Thyroid gland (tissue), 4 donors: ENCODE results near the gene SLC25A21. TPM values are rescaled to one million over a fixed set of nuclear protein-coding genes. Genes with fewer than 3 reads are reported as not detected.

Source experiments
- DNase-seq, 2 donors: peaks; one replicate each; pipeline ENCODE4 v3.0.0-alpha.2; 2019
- H3K27ac ChIP-seq, 3 donors: fragments of 200-600 bp; sonication (generic); 1 replicate in 2 of 3; 2 replicates in 1 of 3; pipeline ENCODE4 v1.5.1; 2016 to 2019; ENCODE audit warnings: mild to moderate bottlenecking in 1 of 3, moderate library complexity in 1 of 3
- H3K27me3 ChIP-seq: fragments of 200-600 bp; sonication (generic); one replicate; pipeline ENCODE4 v1.5.1; 2019
- H3K36me3 ChIP-seq, 2 donors: fragments of 200-600 bp; sonication (generic); one replicate each; pipeline ENCODE4 v1.5.1; 2016 to 2019
- H3K4me1 ChIP-seq, 2 donors: fragments of 200-600 bp; sonication (generic); one replicate each; pipeline ENCODE4 v1.5.1; 2017 to 2019
- H3K4me3 ChIP-seq, 3 donors: fragments of 200-600 bp; sonication (generic); replicated peaks in 1 of 3; 1 replicate in 2 of 3; 2 replicates in 1 of 3; pipeline ENCODE4 v1.5.1; 2016; ENCODE audit warnings: mild to moderate bottlenecking in 1 of 3
- H3K9me3 ChIP-seq: fragments of 200-600 bp; sonication (generic); one replicate; pipeline ENCODE4 v1.5.1; 2017
- POLR2A ChIP-seq, 2 donors: fragments of 450-650 bp; IDR thresholded peaks; one replicate each; pipeline ENCODE4 v1.6.1; 2017; ENCODE audit warnings: antibody characterized with exemption in 2 of 2, mild to moderate bottlenecking in 2 of 2, moderate library complexity in 1 of 2
- WGBS, 2 donors: methylation state at CpG; one replicate each; pipeline ENCODE4 v1.1.5; 2017; 5-methylcytosine and 5-hydroxymethylcytosine counted together
- intact Hi-C: fragments of 100-400 bp; cut with DNase I; formaldehyde crosslinking; loops from one replicate; pipeline ENCODE4 v1.15.1; 2023
- total RNA-seq, 4 donors: library from RNA; depleted of rRNA; stranded (reverse); fragments of >200 nt; gene quantifications; one replicate each; pipeline ENCODE4 v1.2.3, GENCODE V29; 2016
- TF ChIP-seq, protein P1 (sequence below), 6 experiments: fragments of 200-600 bp in 3 of 6; fragments of 450-650 bp in 3 of 6; sonication (generic) in 3 of 6; IDR thresholded peaks; one replicate each; pipeline ENCODE4 v1.5.1; 2016 to 2019; ENCODE audit warnings: antibody characterized with exemption in 6 of 6, mild to moderate bottlenecking in 2 of 6, inconsistent platforms in 1 of 6, moderate library complexity in 1 of 6

Gene SLC25A21
- total RNA-seq, 4 donors from 2014 or later, result 0.29 to 1.4 (median 0.60) TPM

DNA sequence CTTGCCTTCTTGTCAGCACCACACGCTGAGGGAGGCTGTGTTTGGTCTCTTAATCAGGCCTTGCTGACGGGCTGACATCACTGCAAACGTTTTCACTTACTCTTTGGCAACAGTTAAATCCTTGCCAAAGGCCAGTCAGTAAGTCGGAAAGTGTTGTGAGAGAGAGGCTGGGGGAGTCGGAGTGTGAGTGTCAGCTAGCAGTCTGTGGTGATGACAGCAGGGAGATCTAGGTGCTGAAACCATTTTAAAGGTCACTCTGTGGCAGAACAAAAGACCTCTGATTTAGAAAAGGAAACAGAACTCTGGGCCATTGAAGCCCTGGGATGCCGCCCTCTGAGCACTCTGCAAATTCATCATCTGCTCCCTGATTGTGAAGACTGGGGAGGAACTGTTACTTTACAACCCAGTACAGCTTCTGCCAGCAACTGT is 367.3 kb downstream of the SLC25A21 start:
- TF ChIP-seq, protein P1, sequence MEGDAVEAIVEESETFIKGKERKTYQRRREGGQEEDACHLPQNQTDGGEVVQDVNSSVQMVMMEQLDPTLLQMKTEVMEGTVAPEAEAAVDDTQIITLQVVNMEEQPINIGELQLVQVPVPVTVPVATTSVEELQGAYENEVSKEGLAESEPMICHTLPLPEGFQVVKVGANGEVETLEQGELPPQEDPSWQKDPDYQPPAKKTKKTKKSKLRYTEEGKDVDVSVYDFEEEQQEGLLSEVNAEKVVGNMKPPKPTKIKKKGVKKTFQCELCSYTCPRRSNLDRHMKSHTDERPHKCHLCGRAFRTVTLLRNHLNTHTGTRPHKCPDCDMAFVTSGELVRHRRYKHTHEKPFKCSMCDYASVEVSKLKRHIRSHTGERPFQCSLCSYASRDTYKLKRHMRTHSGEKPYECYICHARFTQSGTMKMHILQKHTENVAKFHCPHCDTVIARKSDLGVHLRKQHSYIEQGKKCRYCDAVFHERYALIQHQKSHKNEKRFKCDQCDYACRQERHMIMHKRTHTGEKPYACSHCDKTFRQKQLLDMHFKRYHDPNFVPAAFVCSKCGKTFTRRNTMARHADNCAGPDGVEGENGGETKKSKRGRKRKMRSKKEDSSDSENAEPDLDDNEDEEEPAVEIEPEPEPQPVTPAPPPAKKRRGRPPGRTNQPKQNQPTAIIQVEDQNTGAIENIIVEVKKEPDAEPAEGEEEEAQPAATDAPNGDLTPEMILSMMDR (IDR thresholded peaks at IDR 0.05), result no peak
- TF ChIP-seq POLR2A (IDR thresholded peaks at IDR 0.05), result no peak

DNA sequence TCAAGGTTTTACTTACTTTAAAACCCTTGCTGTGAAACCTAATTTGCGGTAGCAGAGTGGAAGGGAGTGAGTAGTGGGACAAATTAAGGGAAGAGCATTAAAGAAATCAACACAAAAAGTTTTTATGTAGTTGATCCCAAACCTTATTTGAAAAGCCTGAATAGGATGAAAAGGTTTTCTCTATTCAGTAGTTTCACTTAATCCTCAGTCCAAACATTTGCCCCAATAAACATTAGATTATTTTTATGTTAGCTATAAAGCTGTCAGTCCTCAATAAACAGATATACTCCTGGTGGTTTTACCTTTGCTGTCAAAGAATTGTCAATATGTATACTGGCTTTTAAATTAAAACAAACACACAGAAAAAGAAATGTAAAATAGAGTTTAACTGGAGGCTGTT is 374.8 kb downstream of the SLC25A21 start:
- intact Hi-C loops, result no loop called here
- Histone ChIP-seq H3K4me3 (no peak overlapping the region), H3K27me3 (no peaks in the 10 kb centered on the region), H3K27ac (no peak overlapping the region), H3K4me1 (no peaks in the 10 kb centered on the region), H3K9me3 (no peaks in the 10 kb centered on the region), H3K36me3 (no peaks in the 10 kb centered on the region)
- WGBS, 2 donors, result 90 to 92% methylated on average over 1 of the region's 1 CpG
- no peak for DNase-seq
- TF ChIP-seq, protein P1 (IDR thresholded peaks at IDR 0.05), result no peak
- TF ChIP-seq POLR2A (IDR thresholded peaks at IDR 0.05), result no peak

More for the DNA sequence above, 367.3 kb downstream of the SLC25A21 start:
- H3K36me3 ChIP-seq, result no peaks in the 10 kb centered on the region
- WGBS, 2 donors, result 54 to 63% methylated on average over 6 of the region's 6 CpGs
- H3K4me3 ChIP-seq, result no peak overlapping the region
- DNase-seq, result no peak
- H3K27me3 ChIP-seq, result no peaks in the 10 kb centered on the region
- intact Hi-C loops, result no loop called here
- H3K9me3 ChIP-seq, result no peaks in the 10 kb centered on the region
- H3K4me1 ChIP-seq, result no peaks in the 10 kb centered on the region
- H3K27ac ChIP-seq, result no peak overlapping the region

DNA sequence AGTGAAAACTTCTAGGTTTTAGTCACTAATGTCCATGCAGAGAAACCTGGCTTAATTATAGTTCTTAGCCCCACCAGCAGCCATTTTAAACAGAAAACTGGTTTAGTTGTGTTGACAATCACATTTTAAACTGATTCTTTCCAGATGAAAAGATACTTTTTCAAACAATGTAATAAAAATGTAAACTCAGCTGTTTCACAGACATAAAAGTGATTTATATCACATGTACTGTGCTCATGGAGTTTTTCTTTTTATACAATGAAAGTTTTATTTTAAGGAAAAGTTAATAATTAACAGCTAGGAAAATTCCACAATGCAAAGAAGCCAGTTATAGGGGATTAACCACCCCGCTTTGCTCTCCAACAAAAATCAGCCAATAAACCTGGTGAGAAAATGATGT is 381.0 kb downstream of the SLC25A21 start:
- Histone ChIP-seq H3K36me3 (no peaks in the 10 kb centered on the region), H3K27me3 (no peaks in the 10 kb centered on the region), H3K27ac (no peak overlapping the region), H3K9me3 (no peaks in the 10 kb centered on the region), H3K4me3 (no peak overlapping the region), H3K4me1 (no peaks in the 10 kb centered on the region)
- no peak for TF ChIP-seq POLR2A (IDR thresholded peaks at IDR 0.05)
- TF ChIP-seq, protein P1 (IDR thresholded peaks at IDR 0.05), result no peak
- DNase-seq, result no peak
- intact Hi-C loops, result no loop called here
- WGBS, 2 donors, result 88 to 92% methylated on average over 1 of the region's 1 CpG

DNA sequence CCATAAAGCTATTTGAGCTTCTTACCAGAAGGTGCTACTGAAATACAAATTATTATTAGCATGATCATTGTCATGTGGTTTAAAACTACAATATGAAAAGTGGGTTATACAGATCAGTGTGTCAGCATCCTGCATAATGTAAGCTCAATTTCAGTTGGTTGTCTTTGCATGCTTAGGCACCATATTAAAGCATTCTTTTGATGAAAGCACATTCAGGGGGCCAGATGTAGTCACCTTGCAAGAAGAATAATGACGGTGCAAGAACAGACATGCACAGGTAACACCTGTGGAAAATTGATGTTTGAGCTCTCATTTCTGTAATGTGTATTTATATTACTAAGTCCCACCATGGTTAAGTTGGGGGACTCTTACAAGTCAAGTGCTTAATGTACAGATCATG is 386.9 kb downstream of the SLC25A21 start:
- Histone ChIP-seq H3K9me3 (no peaks in the 10 kb centered on the region), H3K36me3 (no peaks in the 10 kb centered on the region), H3K4me1 (no peaks in the 10 kb centered on the region), H3K27me3 (no peaks in the 10 kb centered on the region), H3K27ac (no peak overlapping the region), H3K4me3 (no peak overlapping the region)
- intact Hi-C loops, result no loop called here
- DNase-seq, result no peak
- TF ChIP-seq, protein P1 (IDR thresholded peaks at IDR 0.05), result no peak
- no peak for TF ChIP-seq POLR2A (IDR thresholded peaks at IDR 0.05)
- WGBS, 2 donors, result 96 to 100% methylated on average over 1 of the region's 1 CpG

DNA sequence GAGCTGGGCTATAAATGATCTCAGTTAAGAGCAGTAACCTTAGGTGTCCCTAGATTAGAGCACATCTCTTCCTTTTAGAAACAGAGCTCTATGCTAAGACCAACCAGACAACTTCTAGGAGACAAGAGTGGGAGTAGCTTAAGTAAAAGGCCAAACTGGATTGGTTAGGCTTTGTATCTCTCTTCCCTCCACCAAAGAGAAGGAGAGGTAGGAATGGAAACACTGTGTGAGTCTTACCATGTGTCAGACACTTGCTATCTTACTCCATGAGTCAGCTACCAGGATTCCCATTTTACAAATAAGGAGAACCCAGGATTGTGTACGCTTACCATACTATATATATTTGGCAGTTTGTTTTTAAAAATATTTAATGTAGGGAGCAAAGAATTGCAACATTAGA is 387.9 kb downstream of the SLC25A21 start:
- intact Hi-C loops, result no loop called here
- TF ChIP-seq POLR2A (IDR thresholded peaks at IDR 0.05), result no peak
- TF ChIP-seq, protein P1 (IDR thresholded peaks at IDR 0.05), result no peak
- Histone ChIP-seq H3K9me3 (no peaks in the 10 kb centered on the region), H3K4me1 (no peaks in the 10 kb centered on the region), H3K36me3 (no peaks in the 10 kb centered on the region), H3K27ac (no peak overlapping the region), H3K27me3 (no peaks in the 10 kb centered on the region), H3K4me3 (no peak overlapping the region)
- no peak for DNase-seq
- 86 to 98% methylated on average over 1 of the region's 1 CpG for WGBS, 2 donors
